Fibroblast of lung (primary cell): ENCODE data around the gene DNMBP. TPM values are rescaled to one million over a fixed set of nuclear protein-coding genes. Genes with fewer than 3 reads are reported as not detected.

Source experiments
- DNase-seq, 2 donors: peaks; one replicate each; pipeline versions ENCODE4 v3.0.0 to v3.0.0-alpha.2; 2010; ENCODE audit warnings: low read depth in 2 of 2
- H2AFZ ChIP-seq: 2 replicates; pipeline ENCODE4 v1.5.1; 2012; ENCODE audit warnings: low read length, control low read depth, inconsistent platforms
- H3K27ac ChIP-seq: 2 replicates; pipeline ENCODE4 v1.5.1; 2011; ENCODE audit warnings: low read length, control low read depth; ENCODE audit not compliant: insufficient read depth
- H3K27me3 ChIP-seq: 2 replicates; pipeline ENCODE4 v1.5.1; 2011; ENCODE audit warnings: mild to moderate bottlenecking, low read length; ENCODE audit not compliant: control insufficient read depth, insufficient read depth
- H3K36me3 ChIP-seq: 2 replicates; pipeline ENCODE4 v1.5.1; 2011; ENCODE audit warnings: low read length; ENCODE audit not compliant: control insufficient read depth, insufficient read depth
- H3K4me1 ChIP-seq: 2 replicates; pipeline ENCODE4 v1.5.1; 2011; ENCODE audit warnings: low read length; ENCODE audit not compliant: control insufficient read depth, insufficient read depth; ENCODE audit errors: extremely low read depth
- H3K4me2 ChIP-seq: 2 replicates; pipeline ENCODE4 v1.5.1; 2011; ENCODE audit warnings: low read length, control low read depth; ENCODE audit not compliant: insufficient read depth; ENCODE audit errors: extremely low read depth
- H3K4me3 ChIP-seq, 4 experiments: fragments of 200-600 bp in 1 of 4; sonication (generic) in 1 of 4; replicated peaks in 1 of 4; 2 replicates each; pipeline ENCODE4 v1.5.1; 2011 to 2016; ENCODE audit warnings: low read length in 4 of 4, low read depth in 3 of 4, mild to moderate bottlenecking in 3 of 4, control low read depth in 2 of 4, inconsistent platforms in 1 of 4, mixed read lengths in 1 of 4; ENCODE audit not compliant: insufficient read depth in 1 of 4; ENCODE audit errors: control extremely low read depth in 1 of 4
- H3K79me2 ChIP-seq: 2 replicates; pipeline ENCODE4 v1.5.1; 2012; ENCODE audit warnings: mild to moderate bottlenecking, low read length, inconsistent platforms; ENCODE audit not compliant: control insufficient read depth, insufficient read depth
- H3K9ac ChIP-seq: 2 replicates; pipeline ENCODE4 v1.5.1; 2011; ENCODE audit warnings: mild to moderate bottlenecking, low read length, control low read depth; ENCODE audit not compliant: insufficient read depth
- H3K9me3 ChIP-seq: 2 replicates; pipeline ENCODE4 v1.5.1; 2012; ENCODE audit warnings: low read depth, low read length; ENCODE audit not compliant: control insufficient read depth, insufficient read depth
- H4K20me1 ChIP-seq: 2 replicates; pipeline ENCODE4 v1.5.1; 2011; ENCODE audit warnings: low read length; ENCODE audit not compliant: control insufficient read depth, insufficient read depth; ENCODE audit errors: extremely low read depth
- EZH2 ChIP-seq: IDR thresholded peaks from 2 replicates; pipeline ENCODE4 v1.5.1; 2012; ENCODE audit warnings: low read length, control low read depth, mild to moderate bottlenecking; ENCODE audit errors: missing control alignments
- polyA plus RNA-seq, 2 donors: library from polyadenylated mRNA; depleted of rRNA in 1 of 2; stranded (reverse) in 1 of 2; unstranded in 1 of 2; fragments of >200 nt; gene quantifications; 2 replicates each; pipeline ENCODE4 v1.2.1, GENCODE V29; 2011 to 2012; ENCODE audit warnings: missing spikeins in 1 of 2
- total RNA-seq: library from RNA; depleted of rRNA; stranded (reverse); fragments of >200 nt; gene quantifications from 2 replicates; pipeline ENCODE4 v1.2.1, GENCODE V29; 2014
- TF ChIP-seq, protein P1 (sequence below), 2 donors: IDR thresholded peaks in 1 of 2; conservative IDR thresholded peaks in 1 of 2; 1 replicate in 1 of 2; 2 replicates in 1 of 2; pipeline ENCODE4 v1.5.1; 2011 to 2012; ENCODE audit warnings: low read length in 2 of 2, control low read depth in 1 of 2, inconsistent platforms in 1 of 2, low read depth in 1 of 2, mild to moderate bottlenecking in 1 of 2

Gene DNMBP
- total and polyA plus RNA-seq, 2 donors (not counting 1 experiment from before 2014, with no cell fraction given), result 12.9 to 21.2 TPM

GRCh38 chr10:99967961-99968360 lies 41.8 kb downstream of the DNMBP start:
- Histone ChIP-seq H3K27me3 (no peaks in the 10 kb centered on the region), H3K4me2 (no peak overlapping the region), H3K4me1 (peaks cover 14% of the 10 kb centered on the region), H4K20me1 (no peaks in the 10 kb centered on the region), H2AFZ (no peak overlapping the region), H3K9ac (no peak overlapping the region), H3K36me3 (peaks cover 3% of the 10 kb centered on the region), H3K4me3 (no peak overlapping the region), H3K9me3 (no peaks in the 10 kb centered on the region), H3K27ac (no peak overlapping the region), H3K79me2 (peaks cover 27% of the 10 kb centered on the region)
- no peak for TF ChIP-seq EZH2
- TF ChIP-seq, protein P1, sequence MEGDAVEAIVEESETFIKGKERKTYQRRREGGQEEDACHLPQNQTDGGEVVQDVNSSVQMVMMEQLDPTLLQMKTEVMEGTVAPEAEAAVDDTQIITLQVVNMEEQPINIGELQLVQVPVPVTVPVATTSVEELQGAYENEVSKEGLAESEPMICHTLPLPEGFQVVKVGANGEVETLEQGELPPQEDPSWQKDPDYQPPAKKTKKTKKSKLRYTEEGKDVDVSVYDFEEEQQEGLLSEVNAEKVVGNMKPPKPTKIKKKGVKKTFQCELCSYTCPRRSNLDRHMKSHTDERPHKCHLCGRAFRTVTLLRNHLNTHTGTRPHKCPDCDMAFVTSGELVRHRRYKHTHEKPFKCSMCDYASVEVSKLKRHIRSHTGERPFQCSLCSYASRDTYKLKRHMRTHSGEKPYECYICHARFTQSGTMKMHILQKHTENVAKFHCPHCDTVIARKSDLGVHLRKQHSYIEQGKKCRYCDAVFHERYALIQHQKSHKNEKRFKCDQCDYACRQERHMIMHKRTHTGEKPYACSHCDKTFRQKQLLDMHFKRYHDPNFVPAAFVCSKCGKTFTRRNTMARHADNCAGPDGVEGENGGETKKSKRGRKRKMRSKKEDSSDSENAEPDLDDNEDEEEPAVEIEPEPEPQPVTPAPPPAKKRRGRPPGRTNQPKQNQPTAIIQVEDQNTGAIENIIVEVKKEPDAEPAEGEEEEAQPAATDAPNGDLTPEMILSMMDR (conservative IDR thresholded peaks at IDR 0.05 in 1 of 2, IDR thresholded peaks at IDR 0.05 in 1 of 2; ENCODE audit: low read depth in 1 of 2, low read length in 2 of 2), result no peak
- DNase-seq, result no peak

GRCh38 chr10:99966306-99966705 lies 43.4 kb downstream of the DNMBP start:
- DNase-seq, result peak; percentile 48 to 98
- Histone ChIP-seq H3K9me3 (no peaks in the 10 kb centered on the region), H3K4me2 (no peak overlapping the region), H3K27ac (peak overlapping the region; percentile 13), H3K4me1 (peaks cover 14% of the 10 kb centered on the region), H3K27me3 (no peaks in the 10 kb centered on the region), H2AFZ (no peak overlapping the region), H3K36me3 (peaks cover 3% of the 10 kb centered on the region), H3K4me3 (no peak overlapping the region), H4K20me1 (no peaks in the 10 kb centered on the region), H3K9ac (no peak overlapping the region), H3K79me2 (peaks cover 15% of the 10 kb centered on the region)
- TF ChIP-seq EZH2, result no peak
- TF ChIP-seq, protein P1 (conservative IDR thresholded peaks at IDR 0.05 in 1 of 2, IDR thresholded peaks at IDR 0.05 in 1 of 2; ENCODE audit: low read depth in 1 of 2, low read length in 2 of 2), result no peak

GRCh38 chr10:99965700-99966099 lies 44.0 kb downstream of the DNMBP start:
- H3K36me3 ChIP-seq, result peaks cover 3% of the 10 kb centered on the region
- H3K9ac ChIP-seq, result no peak overlapping the region
- H3K9me3 ChIP-seq, result no peaks in the 10 kb centered on the region
- DNase-seq, result peak in 1 of 2 donors; percentile 65
- no peak overlapping the region for H3K4me3 ChIP-seq
- no peaks in the 10 kb centered on the region for H3K27me3 ChIP-seq
- H3K4me2 ChIP-seq, result no peak overlapping the region
- H4K20me1 ChIP-seq, result no peaks in the 10 kb centered on the region
- no peak for TF ChIP-seq EZH2
- TF ChIP-seq, protein P1 (conservative IDR thresholded peaks at IDR 0.05 in 1 of 2, IDR thresholded peaks at IDR 0.05 in 1 of 2; ENCODE audit: low read depth in 1 of 2, low read length in 2 of 2), result no peak
- peaks cover 14% of the 10 kb centered on the region for H3K4me1 ChIP-seq
- no peak overlapping the region for H2AFZ ChIP-seq
- no peak overlapping the region for H3K27ac ChIP-seq
- peaks cover 11% of the 10 kb centered on the region for H3K79me2 ChIP-seq
